Ovary (tissue), 3 donors: Measurements from ENCODE around the gene KRT7.

Source experiments
- CTCF ChIP-seq, 3 donors: fragments of 450-650 bp in 2 of 3; fragments of 200-600 bp in 1 of 3; IDR thresholded peaks; one replicate each; pipeline versions ENCODE4 v1.5.1 to v1.8.0; 2016 to 2022; ENCODE audit warnings: antibody characterized with exemption in 3 of 3, mild to moderate bottlenecking in 1 of 3
- POLR2A ChIP-seq: fragments of 450-650 bp; IDR thresholded peaks from one replicate; pipeline ENCODE4 v1.6.1; 2017; ENCODE audit warnings: antibody characterized with exemption, mild to moderate bottlenecking, moderate library complexity
- donor health status: DM: no; HTN: no; CAD: no.

- TF ChIP-seq CTCF (IDR thresholded peaks at IDR 0.05) (no peak), POLR2A (no peak)
Measured at GRCh38 chr12:52235001-52235764, 2.1 kb downstream of the KRT7 start.
